Upper lobe of right lung (tissue), 1 donor: Measurements from ENCODE around the gene SMAD3. TPM values are rescaled to one million over a fixed set of nuclear protein-coding genes. Genes with fewer than 3 reads are reported as not detected.

Experiments used
- ATAC-seq: fragments of 200-7000 bp; cut with Tn5 transposase; one replicate; pipeline ENCODE4 v1.9.1; 2020; ENCODE audit warnings: mild to moderate bottlenecking, moderate library complexity
- DNase-seq: peaks from one replicate; pipeline ENCODE4 v3.0.0-alpha.2; 2020
- H3K27ac ChIP-seq: fragments of 200-600 bp; one replicate; pipeline ENCODE4 v1.8.0; 2022
- H3K27me3 ChIP-seq: fragments of 200-600 bp; one replicate; pipeline ENCODE4 v1.8.0; 2022; ENCODE audit warnings: mild to moderate bottlenecking
- H3K36me3 ChIP-seq: fragments of 200-600 bp; one replicate; pipeline ENCODE4 v1.8.0; 2022
- H3K4me1 ChIP-seq: fragments of 200-600 bp; one replicate; pipeline ENCODE4 v1.8.0; 2022
- H3K4me3 ChIP-seq: fragments of 200-600 bp; one replicate; pipeline ENCODE4 v1.8.0; 2022; ENCODE audit warnings: mild to moderate bottlenecking
- H3K9me3 ChIP-seq: fragments of 200-600 bp; one replicate; pipeline ENCODE4 v1.8.0; 2022
- intact Hi-C: fragments of 100-400 bp; cut with DNase I; formaldehyde crosslinking; loops from one replicate; pipeline ENCODE4 v1.11.0; 2022
- total RNA-seq: library from RNA; stranded (reverse); fragmentation: NEBNext Ultra II Directional; extraction: Animal tissue kit (Norgen Biotek cat#: 25700); gene quantifications from one replicate; pipeline ENCODE4 v1.2.1, GENCODE V29; 2021
- TF ChIP-seq, protein P1 (sequence below): fragments of 200-600 bp; IDR thresholded peaks from one replicate; pipeline ENCODE4 v1.8.0; 2022; ENCODE audit warnings: antibody characterized with exemption
- donor health status: DM: no; HTN: yes; CAD: no; lungs with severe emphysema.

Gene SMAD3
- total RNA-seq, 1 donor from 2014 or later, result 31.6 TPM

DNA sequence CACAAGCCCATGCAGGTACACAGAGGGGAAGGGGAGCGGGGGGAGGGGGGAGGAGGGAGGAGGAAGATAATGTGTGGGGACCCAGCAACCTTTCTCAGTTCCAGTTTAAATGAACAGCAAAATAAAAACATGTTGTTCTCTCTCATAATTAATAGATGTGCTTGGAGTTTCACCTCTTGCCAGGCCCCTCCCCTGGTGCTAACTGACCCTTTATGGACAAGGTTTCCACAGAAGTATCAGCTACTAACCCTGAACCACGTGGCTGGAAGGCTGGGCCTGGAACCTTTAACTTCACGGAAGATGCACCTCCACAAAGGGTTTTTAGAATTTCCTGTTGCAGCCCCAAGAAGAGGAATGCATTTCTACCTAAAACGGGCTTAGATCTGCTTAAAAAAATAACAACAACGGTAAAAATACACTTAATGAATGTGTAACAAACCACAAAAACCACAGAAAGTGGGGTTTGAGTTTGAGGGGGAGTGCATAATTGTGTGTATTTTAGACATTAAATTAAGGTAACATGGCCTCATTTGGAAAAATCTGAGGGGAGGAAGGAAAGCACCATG, 14.8 kb upstream of the SMAD3 start:
- DNase-seq, result no peak
- peaks cover 40% of the 10 kb centered on the region for H3K4me1 ChIP-seq
- H3K27me3 ChIP-seq, result no peaks in the 10 kb centered on the region
- no peak overlapping the region for H3K4me3 ChIP-seq
- H3K27ac ChIP-seq, result peak overlapping the region; percentile 66
- no peaks in the 10 kb centered on the region for H3K36me3 ChIP-seq
- no peak for ATAC-seq
- intact Hi-C loops, result no loop called here
- no peaks in the 10 kb centered on the region for H3K9me3 ChIP-seq
- TF ChIP-seq, protein P1, sequence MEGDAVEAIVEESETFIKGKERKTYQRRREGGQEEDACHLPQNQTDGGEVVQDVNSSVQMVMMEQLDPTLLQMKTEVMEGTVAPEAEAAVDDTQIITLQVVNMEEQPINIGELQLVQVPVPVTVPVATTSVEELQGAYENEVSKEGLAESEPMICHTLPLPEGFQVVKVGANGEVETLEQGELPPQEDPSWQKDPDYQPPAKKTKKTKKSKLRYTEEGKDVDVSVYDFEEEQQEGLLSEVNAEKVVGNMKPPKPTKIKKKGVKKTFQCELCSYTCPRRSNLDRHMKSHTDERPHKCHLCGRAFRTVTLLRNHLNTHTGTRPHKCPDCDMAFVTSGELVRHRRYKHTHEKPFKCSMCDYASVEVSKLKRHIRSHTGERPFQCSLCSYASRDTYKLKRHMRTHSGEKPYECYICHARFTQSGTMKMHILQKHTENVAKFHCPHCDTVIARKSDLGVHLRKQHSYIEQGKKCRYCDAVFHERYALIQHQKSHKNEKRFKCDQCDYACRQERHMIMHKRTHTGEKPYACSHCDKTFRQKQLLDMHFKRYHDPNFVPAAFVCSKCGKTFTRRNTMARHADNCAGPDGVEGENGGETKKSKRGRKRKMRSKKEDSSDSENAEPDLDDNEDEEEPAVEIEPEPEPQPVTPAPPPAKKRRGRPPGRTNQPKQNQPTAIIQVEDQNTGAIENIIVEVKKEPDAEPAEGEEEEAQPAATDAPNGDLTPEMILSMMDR, result no peak

DNA sequence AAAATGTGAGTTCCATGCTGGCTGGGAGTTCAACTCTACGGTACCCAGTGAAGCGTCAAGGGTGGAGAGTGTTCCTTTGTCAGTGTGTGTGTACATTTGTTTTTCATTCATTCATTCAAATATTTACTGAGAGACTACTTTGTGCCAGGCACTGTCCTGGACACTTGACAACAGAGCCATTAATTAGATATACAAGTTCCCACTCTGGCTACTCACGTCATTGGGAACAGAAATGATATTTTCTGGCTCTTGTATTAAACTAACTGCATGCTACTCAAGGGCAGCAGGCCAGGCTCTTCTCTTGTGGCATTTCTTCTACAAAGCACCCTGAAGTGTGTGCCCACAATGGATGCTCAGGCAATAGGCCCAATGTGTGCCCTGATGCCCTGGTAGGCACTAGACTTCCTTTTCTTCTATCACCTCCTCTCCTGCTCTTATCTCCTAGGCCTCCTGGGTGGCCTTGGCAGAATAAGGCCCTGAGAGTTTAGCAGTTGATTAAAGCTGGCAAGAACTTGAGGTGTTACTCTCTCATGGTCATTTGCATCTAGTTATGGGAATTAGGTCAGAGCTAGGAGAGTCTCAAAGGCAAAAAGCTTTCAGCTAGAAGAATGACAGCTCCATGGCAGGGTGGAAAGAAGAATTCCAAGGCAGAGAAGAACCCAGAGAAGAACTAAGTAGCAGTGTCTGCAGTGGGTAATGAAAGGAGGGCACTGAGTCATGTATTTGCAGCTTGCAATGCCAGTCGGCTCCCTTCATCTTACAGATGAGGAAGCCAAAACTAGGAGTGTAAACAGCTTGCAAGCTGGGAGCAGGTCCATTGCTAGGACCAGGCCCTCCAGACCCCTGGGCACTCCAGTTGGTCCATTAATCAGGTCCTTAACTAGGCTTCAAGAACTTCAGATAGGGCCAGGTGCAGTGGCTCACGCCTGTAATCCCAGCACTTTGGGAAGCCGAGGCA, 14.0 kb upstream of the SMAD3 start:
- Histone ChIP-seq H3K27me3 (no peaks in the 10 kb centered on the region), H3K36me3 (no peaks in the 10 kb centered on the region), H3K4me3 (no peak overlapping the region), H3K9me3 (no peaks in the 10 kb centered on the region), H3K27ac (no peak overlapping the region), H3K4me1 (peaks cover 40% of the 10 kb centered on the region)
- ATAC-seq (no peak), DNase-seq (no peak)
- TF ChIP-seq, protein P1, result no peak
- intact Hi-C loops, result no loop called here

DNA sequence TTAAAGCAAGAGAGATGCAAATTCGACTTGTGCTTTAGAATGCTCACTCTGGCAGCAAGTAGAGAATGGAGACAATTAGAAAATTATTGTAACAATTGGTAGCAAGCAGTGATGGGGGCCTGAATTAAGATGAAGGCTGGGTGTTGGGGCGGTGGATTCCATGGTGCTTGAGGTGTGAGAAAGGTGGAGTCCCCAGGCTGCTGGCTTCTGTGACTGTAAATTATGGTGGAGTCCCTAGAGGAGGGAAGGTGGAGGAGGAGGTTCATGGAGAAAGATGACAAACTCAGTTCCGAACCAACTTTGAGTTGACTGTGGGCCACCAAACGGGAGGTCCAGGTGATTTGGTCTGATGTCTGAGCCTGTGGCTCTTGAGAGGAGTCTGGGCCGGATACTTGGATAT, 10.7 kb upstream of the SMAD3 start:
- Histone ChIP-seq H3K9me3 (no peaks in the 10 kb centered on the region), H3K27me3 (no peaks in the 10 kb centered on the region), H3K27ac (no peak overlapping the region), H3K4me1 (peaks cover 21% of the 10 kb centered on the region), H3K4me3 (no peak overlapping the region), H3K36me3 (no peaks in the 10 kb centered on the region)
- no peak for DNase-seq
- no peak for ATAC-seq
- intact Hi-C loops, result no loop called here
- TF ChIP-seq, protein P1, result no peak

DNA sequence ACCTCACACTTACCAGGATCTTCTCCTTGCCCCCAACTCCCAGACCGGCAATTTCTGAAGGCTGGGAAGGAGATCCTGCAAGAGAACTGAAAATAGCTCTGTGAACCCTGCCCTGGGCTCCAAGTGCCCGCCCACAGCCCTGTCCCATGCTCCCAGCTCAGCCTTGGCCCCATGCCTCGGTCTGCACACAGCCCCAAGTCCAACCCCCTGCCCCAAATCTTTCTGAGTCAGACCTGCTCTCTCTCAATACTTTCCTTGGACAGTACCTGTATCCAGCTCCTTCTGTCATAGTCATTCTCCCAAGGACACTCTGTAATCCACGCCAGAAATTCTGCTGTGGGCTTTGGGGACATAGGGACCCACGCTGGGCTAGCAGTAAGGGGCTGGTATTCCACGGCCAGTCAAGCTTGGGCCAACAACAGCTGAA, 6.3 kb upstream of the SMAD3 start:
- intact Hi-C loops, result no loop called here
- Histone ChIP-seq H3K27ac (no peak overlapping the region), H3K27me3 (no peaks in the 10 kb centered on the region), H3K36me3 (no peaks in the 10 kb centered on the region), H3K4me1 (no peaks in the 10 kb centered on the region), H3K9me3 (no peaks in the 10 kb centered on the region), H3K4me3 (no peak overlapping the region)
- DNase-seq (no peak), ATAC-seq (peak; percentile 40)
- TF ChIP-seq, protein P1, result no peak

DNA sequence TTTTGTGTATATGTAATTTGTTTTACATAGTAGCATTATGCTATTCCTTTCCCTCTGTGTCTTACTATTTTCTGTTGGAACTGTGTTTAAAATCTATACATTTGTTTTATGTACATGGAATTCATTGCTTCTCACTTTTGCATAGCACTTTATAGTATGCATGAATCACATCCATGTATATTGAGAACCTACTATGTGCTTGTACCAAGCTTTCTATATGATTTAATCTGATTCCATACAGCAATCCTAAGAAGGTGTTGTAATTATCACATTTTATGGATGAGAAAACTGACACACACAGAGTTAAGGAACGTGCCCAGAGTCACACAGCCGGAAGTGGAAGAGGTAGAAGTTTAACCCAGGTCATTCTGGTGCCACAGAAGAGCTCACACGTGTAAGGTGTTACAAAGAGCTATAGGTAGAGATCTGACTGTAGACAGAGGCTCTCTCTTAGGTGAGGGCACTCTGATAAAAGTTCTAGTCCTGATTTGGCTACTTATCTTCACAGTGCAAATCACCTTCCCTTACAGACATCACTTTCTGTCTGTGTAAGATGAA, 3.5 kb upstream of the SMAD3 start:
- TF ChIP-seq, protein P1, result no peak
- Histone ChIP-seq H3K36me3 (no peaks in the 10 kb centered on the region), H3K27ac (no peak overlapping the region), H3K9me3 (no peaks in the 10 kb centered on the region), H3K27me3 (no peaks in the 10 kb centered on the region), H3K4me1 (no peaks in the 10 kb centered on the region), H3K4me3 (no peak overlapping the region)
- no peak for ATAC-seq
- intact Hi-C loops, result no loop called here
- no peak for DNase-seq
